Heart left ventricle (tissue), 13 donors: ENCODE results near the gene CLEC16A.

ENCODE experiments used
- CTCF ChIP-seq, 12 donors: fragments of 200-600 bp; sonication (generic) in 4 of 12; IDR thresholded peaks; one replicate each; pipeline versions ENCODE4 v1.5.0 to v1.8.0; 2018 to 2022; ENCODE audit warnings: antibody characterized with exemption in 12 of 12, mild to moderate bottlenecking in 5 of 12
- POLR2A ChIP-seq, 2 donors: fragments of 450-650 bp; IDR thresholded peaks; one replicate each; pipeline ENCODE4 v1.6.1; 2017; ENCODE audit warnings: antibody characterized with exemption in 2 of 2, mild to moderate bottlenecking in 2 of 2, moderate library complexity in 2 of 2
- donor health status: ischemic (EF 13 %, LVEDD 7.1; RV severe dilation, severe dysfunction).
- donor health status: DM: no; HTN: yes; CAD: no.
- donor health status: DM: no; HTN: no; CAD: no.
- donor health status: ischemic (EF 25% LVEDD 6.9; RV normal size, moderate dysfunction).
- donor health status: ischemic (EF 25% LVEDD 5.7; RV mildly dilated, moderate dysfunction).
- donor health status: ischemic (EF 35%, LVEDD 5.7; RV mildly dilated, moderate dysfunction).
- donor health status: nonischemic (EF 11% LVEDD 7.7; RV severe dilation, severe dysfunction).
- donor health status: DM: yes; HTN: yes; CAD: no.
- donor health status: PGD.
- donor health status: ischemic (EF 29% LVEDD 5.4; RV normal size, mild dysfunction).
- donor health status: nonischemic (EF 23%, LVEDD 6.1; RV moderate dilation, normal function).

- TF ChIP-seq CTCF (IDR thresholded peaks at IDR 0.05) = no peak
- no peak for TF ChIP-seq POLR2A (IDR thresholded peaks at IDR 0.05)
Observed at GRCh38 chr16:10997485-10997884, 53.1 kb downstream of the CLEC16A start.
